ENCODE results near the gene SAMM50. TPM values are rescaled to one million over a fixed set of nuclear protein-coding genes. Genes with fewer than 3 reads are reported as not detected.

SAMM50 gene
- total and polyA plus RNA-seq, 10 of the 15 experiments (the other 5 are each of a cell fraction or from before 2014, with no cell fraction given): 38.2 to 126 (median 62.4) TPM

DNA sequence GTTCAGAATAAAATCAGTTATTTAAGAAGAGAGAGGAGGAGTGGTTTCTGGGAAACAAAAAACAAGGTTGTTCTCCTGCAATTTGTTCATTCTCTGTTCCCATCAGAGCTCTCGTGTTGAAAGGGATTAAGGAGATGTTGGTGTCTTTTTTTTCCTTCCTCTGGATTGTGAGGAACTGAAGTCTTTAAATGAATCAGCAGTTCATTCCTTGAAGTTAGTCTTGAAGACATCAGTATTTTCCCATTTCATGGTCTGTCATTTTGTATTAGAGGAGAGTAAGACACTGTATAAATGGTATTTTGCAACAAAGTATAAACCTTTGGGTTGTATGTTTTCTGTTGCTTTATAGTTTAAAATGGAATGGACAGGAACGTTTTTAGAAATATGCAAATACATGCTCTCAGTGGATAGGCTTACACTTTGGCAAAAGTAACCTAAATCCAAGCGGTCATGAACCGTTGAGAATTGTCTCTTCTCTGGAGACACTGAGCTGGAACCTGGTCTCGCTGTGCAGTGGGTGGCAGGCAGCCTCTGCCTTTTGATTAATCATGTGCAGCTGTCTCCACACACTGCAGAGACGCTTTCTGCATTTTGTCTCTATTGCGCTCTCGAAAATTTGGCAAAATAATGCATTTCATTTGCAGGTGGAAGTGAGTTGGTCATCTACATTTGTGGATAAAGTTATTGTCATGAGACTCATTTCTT is 33.0 kb downstream of the SAMM50 start:
- H3K79me2 ChIP-seq (ENCODE audit: control insufficient read depth, insufficient read depth, low read length): no peaks in the 10 kb centered on the region
- in situ Hi-C loops (cut with MboI): no loop called here

DNA sequence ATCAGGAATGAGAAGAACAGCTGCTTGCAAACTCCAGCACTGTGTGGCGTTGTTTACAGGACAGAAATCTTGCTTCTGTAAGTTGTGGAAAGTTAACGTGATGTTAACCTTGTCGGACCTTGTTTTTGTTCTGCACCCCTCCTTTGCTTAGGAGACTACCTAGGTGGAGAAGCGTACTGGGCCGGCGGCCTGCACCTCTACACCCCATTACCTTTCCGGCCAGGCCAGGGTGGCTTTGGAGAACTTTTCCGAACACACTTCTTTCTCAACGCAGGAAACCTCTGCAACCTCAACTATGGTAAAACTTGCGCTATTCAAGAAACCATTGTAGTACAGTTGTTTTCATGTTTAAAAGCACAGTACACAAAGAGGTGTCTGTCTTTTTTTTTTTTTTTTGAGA is 33.7 kb downstream of the SAMM50 start:
- CTCF ChIA-PET: interaction anchor here (3.7 to 11.6 kb wide), 2 partner anchors 96 to 97 kb away, joined by 27 to 499 read pairs; no protein-coding TSS in a partner anchor
- FAIRE-seq: no peak

More for the DNA sequence above, 33.0 kb downstream of the SAMM50 start:
- no peak overlapping the region for H3K27ac ChIP-seq (ENCODE audit: control insufficient read depth, insufficient read depth)
- no peaks in the 10 kb centered on the region for H3K9me3 ChIP-seq (replicated peaks; ENCODE audit: control insufficient read depth, insufficient read depth, low read length)
- CTCF ChIA-PET: interaction anchor here (3.7 kb wide), 1 partner anchor 97 kb away, joined by 27 read pairs; no protein-coding TSS in a partner anchor
- H3K36me3 ChIP-seq (ENCODE audit: control insufficient read depth in 2 of 2, insufficient read depth in 2 of 2, low read length in 1 of 2): peaks cover 22 to 39% of the 10 kb centered on the region in 2 experiments
- H2AFZ ChIP-seq (ENCODE audit: control insufficient read depth, low read depth, low read length): no peak overlapping the region
- RAD21 ChIA-PET (ENCODE audit: unreplicated experiment): interaction anchor here (1.6 kb wide), 1 partner anchor 96 kb away, joined by 5 read pairs; no protein-coding TSS in a partner anchor
- FAIRE-seq (no peak), ATAC-seq (no peak), DNase-seq (ENCODE audit: low read depth, low spot score) (no peak)
- H3K9ac ChIP-seq (ENCODE audit: control insufficient read depth, insufficient read depth, low read length): no peak overlapping the region
- TF ChIP-seq HDGF (IDR thresholded peaks at IDR 0.05) (no peak), CHD1 (IDR thresholded peaks at IDR 0.05; ENCODE audit: low read depth, low read length) (no peak)
- intact Hi-C loops (cut with micrococcal nuclease; ENCODE audit: unreplicated experiment): no loop called here
- SMC1A ChIA-PET (ENCODE audit: uncharacterized antibody, unreplicated experiment): interaction anchor here (2.3 to 3.5 kb wide), 2 partner anchors 97 to 98 kb away, joined by 11 to 22 read pairs; no protein-coding TSS in a partner anchor
- no TSS peak for BruUV-seq (replicated peaks)
- no peak overlapping the region for H3K4me3 ChIP-seq
- H3K27me3 ChIP-seq (replicated peaks in 1 of 2; ENCODE audit: control insufficient read depth in 2 of 2, insufficient read depth in 2 of 2, low read length in 1 of 2): no peaks in the 10 kb centered on the region
- no peak overlapping the region for H3K4me2 ChIP-seq (ENCODE audit: control insufficient read depth, insufficient read depth)
- WGBS (ENCODE audit: insufficient coverage, insufficient replicate concordance, low lambda C conversion rate, missing lambda C conversion rate): 79% methylated on average over 8 of the region's 8 CpGs
- POLR2A ChIA-PET: no interaction called here
- H3K4me1 ChIP-seq (ENCODE audit: control insufficient read depth, insufficient read depth, low read length): no peaks in the 10 kb centered on the region
- H4K20me1 ChIP-seq (ENCODE audit: control insufficient read depth, insufficient read depth): no peaks in the 10 kb centered on the region; the same call in 1 of the 2 replicates

More for the DNA sequence above, 33.7 kb downstream of the SAMM50 start:
- Histone ChIP-seq H3K9ac (ENCODE audit: control insufficient read depth, insufficient read depth, low read length) (no peak overlapping the region), H3K36me3 (ENCODE audit: control insufficient read depth in 2 of 2, insufficient read depth in 2 of 2, low read length in 1 of 2) (peaks cover 18 to 37% of the 10 kb centered on the region in 2 experiments; a peak in 3 of 4 replicates), H4K20me1 (ENCODE audit: control insufficient read depth, insufficient read depth) (no peaks in the 10 kb centered on the region; the same call in 1 of the 2 replicates), H3K9me3 (replicated peaks; ENCODE audit: control insufficient read depth, insufficient read depth, low read length) (no peaks in the 10 kb centered on the region), H3K4me2 (ENCODE audit: control insufficient read depth, insufficient read depth) (no peak overlapping the region), H2AFZ (ENCODE audit: control insufficient read depth, low read depth, low read length) (no peak overlapping the region), H3K27ac (ENCODE audit: control insufficient read depth, insufficient read depth) (no peak overlapping the region), H3K27me3 (replicated peaks in 1 of 2; ENCODE audit: control insufficient read depth in 2 of 2, insufficient read depth in 2 of 2, low read length in 1 of 2) (no peaks in the 10 kb centered on the region), H3K4me1 (ENCODE audit: control insufficient read depth, insufficient read depth, low read length) (no peaks in the 10 kb centered on the region), H3K79me2 (ENCODE audit: control insufficient read depth, insufficient read depth, low read length) (no peaks in the 10 kb centered on the region), H3K4me3 (no peak overlapping the region)
- no peak for DNase-seq (ENCODE audit: low read depth, low spot score)
- no peak for ATAC-seq
- ChIA-PET SMC1A (ENCODE audit: uncharacterized antibody, unreplicated experiment) (interaction anchor here (3.5 kb wide), 1 partner anchor 98 kb away, joined by 22 read pairs; no protein-coding TSS in a partner anchor), RAD21 (ENCODE audit: unreplicated experiment) (no interaction called here), POLR2A (no interaction called here)
- intact Hi-C loops (cut with micrococcal nuclease; ENCODE audit: unreplicated experiment) (no loop called here), in situ Hi-C loops (cut with MboI) (no loop called here)
- BruUV-seq (replicated peaks): no TSS peak
- TF ChIP-seq CHD4 (IDR thresholded peaks at IDR 0.05) (no peak), KAT2A (conservative IDR thresholded peaks at IDR 0.05; ENCODE audit: control insufficient read depth, low read depth, low read length) (no peak), RELA (IDR thresholded peaks at IDR 0.05; ENCODE audit: borderline replicate concordance, partially characterized antibody) (no peak), PAX8 (IDR thresholded peaks at IDR 0.05) (no peak)
- TF ChIP-seq, protein P1, sequence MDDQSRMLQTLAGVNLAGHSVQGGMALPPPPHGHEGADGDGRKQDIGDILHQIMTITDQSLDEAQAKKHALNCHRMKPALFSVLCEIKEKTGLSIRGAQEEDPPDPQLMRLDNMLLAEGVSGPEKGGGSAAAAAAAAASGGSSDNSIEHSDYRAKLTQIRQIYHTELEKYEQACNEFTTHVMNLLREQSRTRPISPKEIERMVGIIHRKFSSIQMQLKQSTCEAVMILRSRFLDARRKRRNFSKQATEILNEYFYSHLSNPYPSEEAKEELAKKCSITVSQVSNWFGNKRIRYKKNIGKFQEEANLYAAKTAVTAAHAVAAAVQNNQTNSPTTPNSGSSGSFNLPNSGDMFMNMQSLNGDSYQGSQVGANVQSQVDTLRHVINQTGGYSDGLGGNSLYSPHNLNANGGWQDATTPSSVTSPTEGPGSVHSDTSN (IDR thresholded peaks at IDR 0.05; ENCODE audit: insufficient replicate concordance, low read depth, low read length): no peak
- TF ChIP-seq, protein P2, sequence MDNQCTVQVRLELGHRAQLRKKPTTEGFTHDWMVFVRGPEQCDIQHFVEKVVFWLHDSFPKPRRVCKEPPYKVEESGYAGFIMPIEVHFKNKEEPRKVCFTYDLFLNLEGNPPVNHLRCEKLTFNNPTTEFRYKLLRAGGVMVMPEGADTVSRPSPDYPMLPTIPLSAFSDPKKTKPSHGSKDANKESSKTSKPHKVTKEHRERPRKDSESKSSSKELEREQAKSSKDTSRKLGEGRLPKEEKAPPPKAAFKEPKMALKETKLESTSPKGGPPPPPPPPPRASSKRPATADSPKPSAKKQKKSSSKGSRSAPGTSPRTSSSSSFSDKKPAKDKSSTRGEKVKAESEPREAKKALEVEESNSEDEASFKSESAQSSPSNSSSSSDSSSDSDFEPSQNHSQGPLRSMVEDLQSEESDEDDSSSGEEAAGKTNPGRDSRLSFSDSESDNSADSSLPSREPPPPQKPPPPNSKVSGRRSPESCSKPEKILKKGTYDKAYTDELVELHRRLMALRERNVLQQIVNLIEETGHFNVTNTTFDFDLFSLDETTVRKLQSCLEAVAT (IDR thresholded peaks at IDR 0.05): no peak
- TF ChIP-seq, protein P3, sequence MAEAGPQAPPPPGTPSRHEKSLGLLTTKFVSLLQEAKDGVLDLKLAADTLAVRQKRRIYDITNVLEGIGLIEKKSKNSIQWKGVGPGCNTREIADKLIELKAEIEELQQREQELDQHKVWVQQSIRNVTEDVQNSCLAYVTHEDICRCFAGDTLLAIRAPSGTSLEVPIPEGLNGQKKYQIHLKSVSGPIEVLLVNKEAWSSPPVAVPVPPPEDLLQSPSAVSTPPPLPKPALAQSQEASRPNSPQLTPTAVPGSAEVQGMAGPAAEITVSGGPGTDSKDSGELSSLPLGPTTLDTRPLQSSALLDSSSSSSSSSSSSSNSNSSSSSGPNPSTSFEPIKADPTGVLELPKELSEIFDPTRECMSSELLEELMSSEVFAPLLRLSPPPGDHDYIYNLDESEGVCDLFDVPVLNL (IDR thresholded peaks at IDR 0.05; ENCODE audit: low read depth, low read length): no peak
- WGBS (ENCODE audit: insufficient coverage, insufficient replicate concordance, low lambda C conversion rate, missing lambda C conversion rate): 95% methylated on average over 10 of the region's 10 CpGs

All from GM12878 (cell line).